H1 (cell line): ENCODE measurements around the gene PLXDC2. TPM values are rescaled to one million over a fixed set of nuclear protein-coding genes. Genes with fewer than 3 reads are reported as not detected.

Source experiments
- ASH2L ChIP-seq: fragments of 200-600, 300-600 bp; sonication (generic); IDR thresholded peaks from one replicate; pipeline ENCODE4 v1.7.1; 2017; ENCODE audit warnings: low read length
- EZH2 ChIP-seq: fragments of 200-600 bp; sonication (generic); IDR thresholded peaks from 2 replicates; pipeline ENCODE4 v1.7.1; 2012; ENCODE audit warnings: low read depth, mild to moderate bottlenecking, moderate library complexity, low read length, inconsistent platforms; ENCODE audit not compliant: severe bottlenecking
- MAFK ChIP-seq: IDR thresholded peaks from 2 replicates; pipeline ENCODE4 v1.6.1; 2012; ENCODE audit warnings: low read depth, mild to moderate bottlenecking, improper control_type of control experiment, low read length
- RNF2 ChIP-seq: fragments of 200-900, 300-1000 bp; sonication (generic); IDR thresholded peaks from 2 replicates; pipeline ENCODE4 v1.7.1; 2016; ENCODE audit warnings: borderline replicate concordance, low read depth, mild to moderate bottlenecking, antibody characterized with exemption, low read length; ENCODE audit not compliant: poor library complexity, severe bottlenecking; ENCODE audit errors: missing control alignments
- SRF ChIP-seq: IDR thresholded peaks from 2 replicates; pipeline ENCODE4 v1.6.1; 2011; ENCODE audit warnings: mild to moderate bottlenecking, low read depth, low read length, moderate library complexity
- TAF1 ChIP-seq: IDR thresholded peaks from 2 replicates; pipeline ENCODE4 v1.6.1; 2011; ENCODE audit warnings: mild to moderate bottlenecking, low read depth, low read length
- polyA plus RNA-seq, 7 experiments: library from polyadenylated mRNA; depleted of rRNA in 3 of 7; stranded (reverse) in 5 of 7; unstranded in 2 of 7; fragments of >200 nt in 5 of 7; fragments of 200-250 nt in 2 of 7; gene quantifications; 1 replicate in 5 of 7; 2 replicates in 1 of 7; 4 replicates in 1 of 7; pipeline versions ENCODE4 v1.2.1 to v1.2.3, GENCODE V29; 2011 to 2013; ENCODE audit warnings: missing spikeins in 2 of 7, mixed read lengths in 2 of 7
- total RNA-seq: library from RNA; stranded (reverse); fragmentation: NEBNext Ultra II Directional; extraction: Animal tissue kit (Norgen Biotek cat#: 25700); gene quantifications from 2 replicates; pipeline ENCODE4 v1.2.1, GENCODE V29; 2021

PLXDC2 gene
- total and polyA plus RNA-seq, 2 of the 8 experiments (the other 6 are each of a cell fraction or from before 2014, with no cell fraction given): 23.0 to 40.5 TPM

- TF ChIP-seq EZH2: no peak
- no peak for TF ChIP-seq MAFK
- no peak for TF ChIP-seq ASH2L
- no peak for TF ChIP-seq TAF1
- TF ChIP-seq RNF2: no peak
- TF ChIP-seq SRF: no peak
- TF ChIP-seq, all 59 proteins: peak for 0
Observed at GRCh38 chr10:19944911-19945663, 128.9 kb downstream of the PLXDC2 start (continued).
